K562 (cell line): ENCODE measurements around the gene INMT. TPM values are rescaled to one million over a fixed set of nuclear protein-coding genes. Genes with fewer than 3 reads are reported as not detected.

Experiments used
- ARHGAP35 ChIP-seq: fragments of 450-650 bp; IDR thresholded peaks from 2 replicates; pipeline ENCODE4 v1.6.1; 2018; ENCODE audit not compliant: partially characterized antibody
- ARID4B ChIP-seq: sonication (generic); formaldehyde crosslinking; IDR thresholded peaks from 2 replicates; pipeline ENCODE4 v1.8.0; 2022; ENCODE audit warnings: mild to moderate bottlenecking, missing genetic modification reagents
- BRCA1 ChIP-seq, 2 experiments: fragments of 450-650 bp in 1 of 2; sonication (generic) in 1 of 2; formaldehyde crosslinking in 1 of 2; IDR thresholded peaks; 2 replicates each; pipeline versions ENCODE4 v1.5.0 to v1.6.1; 2017 to 2020; ENCODE audit warnings: mild to moderate bottlenecking in 1 of 2, missing genetic modification reagents in 1 of 2
- CEBPG ChIP-seq, 3 experiments: fragments of 200-800 bp in 1 of 3; sonication (Bioruptor generic) in 1 of 3; sonication (generic) in 1 of 3; formaldehyde crosslinking in 1 of 3; IDR thresholded peaks in 2 of 3; conservative IDR thresholded peaks in 1 of 3; 2 replicates each; pipeline versions ENCODE4 v1.6.1 to v1.8.0; 2016 to 2022; ENCODE audit warnings: missing compliant biosample characterization in 2 of 3, missing genetic modification characterization in 2 of 3, mild to moderate bottlenecking in 1 of 3, missing genetic modification reagents in 1 of 3
- HOXB6 ChIP-seq: fragments of 250-450 bp; sonication (Bioruptor Pico); IDR thresholded peaks from 2 replicates; pipeline ENCODE4 v1.5.1; 2022; ENCODE audit warnings: mild to moderate bottlenecking, borderline replicate concordance
- MITF ChIP-seq: IDR thresholded peaks from 2 replicates; pipeline ENCODE4 v1.6.1; 2014; ENCODE audit warnings: antibody characterized with exemption
- MTA2 ChIP-seq: fragments of 450-650 bp; IDR thresholded peaks from 2 replicates; pipeline ENCODE4 v1.6.1; 2016; ENCODE audit warnings: low read depth
- NCOR1 ChIP-seq: fragments of 450-650 bp; IDR thresholded peaks from 2 replicates; pipeline ENCODE4 v1.6.1; 2016; ENCODE audit warnings: mild to moderate bottlenecking, moderate library complexity
- NR2F6 ChIP-seq: fragments of 450-650 bp; formaldehyde crosslinking; IDR thresholded peaks from 2 replicates; pipeline ENCODE4 v1.4.0; 2020; ENCODE audit warnings: mild to moderate bottlenecking
- RBFOX2 ChIP-seq: fragments of 200-400 bp; formaldehyde crosslinking; IDR thresholded peaks from 2 replicates; pipeline ENCODE4 v1.6.1; 2017; ENCODE audit warnings: low read depth, mild to moderate bottlenecking, low read length, moderate library complexity
- SMAD4 ChIP-seq: fragments of 250-450 bp; sonication (Bioruptor Pico); conservative IDR thresholded peaks from 2 replicates; pipeline ENCODE4 v1.8.0; 2021; ENCODE audit warnings: inconsistent platforms, mild to moderate bottlenecking, moderate library complexity
- SRSF3 ChIP-seq: fragments of 200-400 bp; formaldehyde crosslinking; IDR thresholded peaks from 2 replicates; pipeline ENCODE4 v1.6.1; 2016; ENCODE audit warnings: mild to moderate bottlenecking, low read length, moderate library complexity; ENCODE audit not compliant: insufficient read depth
- TGIF2 ChIP-seq: sonication (generic); formaldehyde crosslinking; IDR thresholded peaks from 2 replicates; pipeline ENCODE4 v1.8.1; 2022; ENCODE audit warnings: mild to moderate bottlenecking, missing genetic modification reagents, moderate library complexity
- YY1 ChIP-seq, 3 experiments: IDR thresholded peaks; 2 replicates each; pipeline ENCODE4 v1.6.1; 2011; ENCODE audit warnings: low read length in 2 of 3, mild to moderate bottlenecking in 2 of 3, moderate library complexity in 2 of 3, borderline replicate concordance in 1 of 3, control low read depth in 1 of 3, low read depth in 1 of 3; ENCODE audit not compliant: insufficient read depth in 3 of 3, insufficient replicate concordance in 2 of 3, control insufficient read depth in 1 of 3, insufficient read length in 1 of 3; ENCODE audit errors: extremely low read depth in 1 of 3
- ZNF695 ChIP-seq: fragments of 450-650 bp; formaldehyde crosslinking; IDR thresholded peaks from 2 replicates; pipeline ENCODE4 v1.4.0; 2020; ENCODE audit warnings: mild to moderate bottlenecking, moderate library complexity
- polyA plus RNA-seq, 8 experiments: library from polyadenylated mRNA; depleted of rRNA in 4 of 8; stranded (reverse) in 5 of 8; unstranded in 3 of 8; fragments of >200 nt; fragmentation: Nextera tagmentation in 2 of 8; fragmentation: Illumina TruSeq in 1 of 8; extraction: Ambion mirVana in 2 of 8; extraction: Trizol in 1 of 8; gene quantifications; 2 replicates each; pipeline versions ENCODE4 v1.2.1 to v1.2.3, GENCODE V29; 2011 to 2014; ENCODE audit warnings: inconsistent platforms in 1 of 8, missing spikeins in 1 of 8
- total RNA-seq, 7 experiments: library from RNA; depleted of rRNA in 6 of 7; stranded (reverse); fragments of >200 nt in 6 of 7; fragmentation: Illumina TruSeq in 2 of 7; extraction: Trizol in 2 of 7; gene quantifications; 2 replicates each; pipeline versions ENCODE4 v1.2.1 to v1.2.3, GENCODE V29; 2011 to 2021; ENCODE audit warnings: low replicate concordance in 1 of 7
- TF ChIP-seq, protein P1 (sequence below): fragments of 450-650 bp; IDR thresholded peaks from 2 replicates; pipeline ENCODE4 v1.6.1; 2014; ENCODE audit warnings: low read depth, mild to moderate bottlenecking, moderate library complexity, borderline replicate concordance
- TF ChIP-seq, protein P2 (sequence below): fragments of 250-450 bp; sonication (Bioruptor Pico); IDR thresholded peaks from 2 replicates; pipeline ENCODE4 v1.5.0; 2021

The INMT gene
- total and polyA plus RNA-seq, 9 of the 15 experiments (the other 6 are each of a cell fraction or from before 2014, with no cell fraction given), result 0.04 to 0.27 TPM; not detected in 7

DNA sequence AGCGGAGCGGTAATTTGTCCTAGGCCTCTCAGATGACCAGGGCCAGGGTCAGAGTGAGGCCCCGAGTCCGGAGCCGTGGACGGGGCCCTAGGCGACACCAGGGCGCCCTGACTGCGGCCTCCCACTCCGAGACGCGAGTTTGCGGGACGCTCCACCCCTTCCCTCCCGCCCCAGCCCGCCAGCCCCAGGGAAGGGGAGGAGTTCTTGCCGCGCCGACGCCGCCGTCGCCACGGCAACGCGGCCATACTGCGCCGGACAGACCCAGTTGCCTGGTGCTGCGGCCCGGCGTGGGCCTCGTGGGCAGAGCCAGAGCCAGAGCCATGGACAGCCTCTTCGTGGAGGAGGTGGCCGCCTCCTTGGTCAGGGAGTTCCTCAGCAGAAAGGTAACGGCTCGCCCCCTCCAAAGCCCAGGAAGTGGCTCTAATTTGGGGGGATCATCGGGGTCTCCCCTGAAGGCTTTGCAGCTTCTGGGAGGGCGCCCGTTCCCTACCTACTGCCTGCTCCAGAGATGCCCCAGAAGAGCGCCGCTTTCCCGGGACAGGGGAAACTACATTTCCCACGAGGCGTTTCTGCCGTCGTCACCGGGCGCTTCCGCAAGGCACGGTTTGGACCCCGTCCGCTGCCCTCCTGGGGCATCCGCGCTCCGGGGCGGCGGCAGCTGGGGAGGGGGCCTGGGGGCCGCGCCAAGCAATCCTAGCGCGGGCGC, 19.4 kb downstream of the INMT start, which contains the start of gene MINDY4 (continued):
- TF ChIP-seq NR2F6 (no peak), ZNF695 (CRISPR knock-in tag) (no peak), CEBPG (CRISPR knock-in tag; IDR thresholded peaks at IDR 0.05) (peak; percentile 21; the same call in 1 of the 2 replicates), CEBPG (tag; conservative IDR thresholded peaks at IDR 0.05 in 1 of 2, IDR thresholded peaks at IDR 0.05 in 1 of 2) (no peak), MITF (no peak), MTA2 (no peak), RBFOX2 (peak; percentile 78), HOXB6 (no peak), NCOR1 (no peak), BRCA1 (IDR thresholded peaks at IDR 0.05) (no peak), BRCA1 (CRISPR knock-in tag; IDR thresholded peaks at IDR 0.05) (no peak), ARHGAP35 (no peak), TGIF2 (CRISPR knock-in tag) (0 out of 2 replicates have a peak, but pooled peaks have one; percentile 45), YY1 (IDR thresholded peaks at IDR 0.05; ENCODE audit: borderline replicate concordance in 1 of 3, control insufficient read depth in 1 of 3, extremely low read depth in 1 of 3, insufficient read depth in 3 of 3, insufficient read length in 1 of 3, insufficient replicate concordance in 2 of 3, low read depth in 1 of 3, low read length in 2 of 3) (peak; percentile 73 to 96 (median 91)), ARID4B (CRISPR knock-in tag) (peak; percentile 83), SMAD4 (CRISPR knock-in tag) (no peak; the same call in none of the 2 replicates), SRSF3 (no peak)
- TF ChIP-seq, protein P1, sequence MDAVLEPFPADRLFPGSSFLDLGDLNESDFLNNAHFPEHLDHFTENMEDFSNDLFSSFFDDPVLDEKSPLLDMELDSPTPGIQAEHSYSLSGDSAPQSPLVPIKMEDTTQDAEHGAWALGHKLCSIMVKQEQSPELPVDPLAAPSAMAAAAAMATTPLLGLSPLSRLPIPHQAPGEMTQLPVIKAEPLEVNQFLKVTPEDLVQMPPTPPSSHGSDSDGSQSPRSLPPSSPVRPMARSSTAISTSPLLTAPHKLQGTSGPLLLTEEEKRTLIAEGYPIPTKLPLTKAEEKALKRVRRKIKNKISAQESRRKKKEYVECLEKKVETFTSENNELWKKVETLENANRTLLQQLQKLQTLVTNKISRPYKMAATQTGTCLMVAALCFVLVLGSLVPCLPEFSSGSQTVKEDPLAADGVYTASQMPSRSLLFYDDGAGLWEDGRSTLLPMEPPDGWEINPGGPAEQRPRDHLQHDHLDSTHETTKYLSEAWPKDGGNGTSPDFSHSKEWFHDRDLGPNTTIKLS, result peak; percentile 28; the same call in 1 of the 2 replicates
- TF ChIP-seq, protein P2, sequence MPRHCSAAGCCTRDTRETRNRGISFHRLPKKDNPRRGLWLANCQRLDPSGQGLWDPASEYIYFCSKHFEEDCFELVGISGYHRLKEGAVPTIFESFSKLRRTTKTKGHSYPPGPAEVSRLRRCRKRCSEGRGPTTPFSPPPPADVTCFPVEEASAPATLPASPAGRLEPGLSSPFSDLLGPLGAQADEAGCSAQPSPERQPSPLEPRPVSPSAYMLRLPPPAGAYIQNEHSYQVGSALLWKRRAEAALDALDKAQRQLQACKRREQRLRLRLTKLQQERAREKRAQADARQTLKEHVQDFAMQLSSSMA (CRISPR knock-in tag), result no peak
